ENCODE measurements around the gene SLC25A15. TPM values are rescaled to one million over a fixed set of nuclear protein-coding genes. Genes with fewer than 3 reads are reported as not detected.
A peak's percentile ranks its signal among the peaks of the same experiment; 100 is the strongest.
"Not testable (repeated sequence)": the region's sequence is repeated elsewhere in the genome, so short reads cannot be mapped to it uniquely, and the experiment has no call there.

Gene SLC25A15
- polyA plus RNA-seq, 6 donors from 2014 or later = 1.1 to 9.4 (median 2.8) TPM

GRCh38 chr13:40774672-40775071 lies 14.7 kb upstream of the SLC25A15 start:
- H3K9me3 Mint-ChIP-seq = no peaks in the 10 kb centered on the region
- H3K4me1 Mint-ChIP-seq = peaks cover 23 to 44% (median 39%) of the 10 kb centered on the region in 3 donors
- peak overlapping the region in 1 of 8 donors; percentile 77 for H3K4me3 Mint-ChIP-seq
- H3K36me3 Mint-ChIP-seq = no peaks in the 10 kb centered on the region
- ATAC-seq (ENCODE audit: low read depth in 2 of 2) (no peak), DNase-seq (no peak)
- H3K27ac Mint-ChIP-seq = no peak overlapping the region
- no peaks in the 10 kb centered on the region for H3K27me3 Mint-ChIP-seq

- H3K27me3 Mint-ChIP-seq = no peaks in the 10 kb centered on the region
- no peaks in the 10 kb centered on the region for H3K36me3 Mint-ChIP-seq
- peak overlapping the region in 7 of 8 donors; percentile 30 to 91 (median 67) for H3K4me3 Mint-ChIP-seq
- peak overlapping the region in 2 of 6 donors; percentile 28 to 83 for H3K27ac Mint-ChIP-seq
- H3K4me1 Mint-ChIP-seq = peaks cover 14 to 29% (median 23%) of the 10 kb centered on the region in 3 donors
- H3K9me3 Mint-ChIP-seq = no peaks in the 10 kb centered on the region
- DNase-seq (no peak), ATAC-seq (ENCODE audit: low read depth in 2 of 2) (no peak)
These were observed 13.2 kb upstream of the SLC25A15 start for GRCh38 chr13:40776232-40776631.

- Mint-ChIP-seq H3K4me3 (peak overlapping the region; percentile 5 to 91 (median 66)), H3K27me3 (no peaks in the 10 kb centered on the region)
- ATAC-seq (ENCODE audit: low read depth in 2 of 2) = peak; percentile 51
These were observed 12.7 kb upstream of the SLC25A15 start for GRCh38 chr13:40776681-40777165.

GRCh38 chr13:40777166-40777808 lies 12.1 kb upstream of the SLC25A15 start:
- Mint-ChIP-seq H3K27me3 (no peaks in the 10 kb centered on the region), H3K9me3 (no peaks in the 10 kb centered on the region), H3K4me1 (peaks cover 19 to 29% (median 28%) of the 10 kb centered on the region in 3 donors), H3K4me3 (peak overlapping the region; percentile 30 to 91 (median 69)), H3K27ac (peak overlapping the region; percentile 28 to 94 (median 90)), H3K36me3 (no peaks in the 10 kb centered on the region)
- DNase-seq = peak; percentile 65
- peak; percentile 89 for ATAC-seq (ENCODE audit: low read depth in 2 of 2)

More at GRCh38 chr13:40776681-40777165, 12.7 kb upstream of the SLC25A15 start:
- peak overlapping the region; percentile 11 to 93 (median 54) for H3K27ac Mint-ChIP-seq
- DNase-seq = peak; percentile 21
- no peaks in the 10 kb centered on the region for H3K9me3 Mint-ChIP-seq
- H3K36me3 Mint-ChIP-seq = no peaks in the 10 kb centered on the region
- H3K4me1 Mint-ChIP-seq = peaks cover 17 to 27% (median 26%) of the 10 kb centered on the region in 3 donors

DNA sequence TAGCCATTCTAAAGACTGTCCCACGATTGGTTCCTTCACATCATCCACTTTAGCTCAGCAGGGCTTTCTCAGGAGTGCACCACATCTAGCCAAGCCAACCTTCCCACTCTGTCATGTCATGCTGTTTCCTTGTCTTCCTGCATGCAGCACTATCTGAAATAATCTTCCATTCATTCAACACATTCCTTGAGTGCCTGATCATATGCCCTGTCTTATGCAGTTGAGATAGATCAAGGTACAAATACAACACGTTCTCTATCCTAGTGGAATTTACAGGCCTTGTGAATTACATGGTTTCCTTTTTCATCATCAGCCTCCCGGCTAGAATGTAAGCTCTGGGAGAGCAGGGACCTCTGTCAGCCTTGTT lies 11.6 kb upstream of the SLC25A15 start:
- Mint-ChIP-seq H3K27me3 (no peaks in the 10 kb centered on the region), H3K27ac (peak overlapping the region in 1 of 6 donors; percentile 84), H3K9me3 (no peaks in the 10 kb centered on the region), H3K36me3 (no peaks in the 10 kb centered on the region), H3K4me1 (peaks cover 19 to 29% (median 28%) of the 10 kb centered on the region in 3 donors), H3K4me3 (peak overlapping the region in 7 of 8 donors; percentile 30 to 91 (median 66))
- ATAC-seq (ENCODE audit: low read depth in 2 of 2) = no peak
- DNase-seq = no peak

- Mint-ChIP-seq H3K4me1 (peaks cover 19 to 29% (median 28%) of the 10 kb centered on the region in 3 donors), H3K4me3 (no peak overlapping the region), H3K27me3 (no peaks in the 10 kb centered on the region), H3K27ac (no peak overlapping the region), H3K36me3 (no peaks in the 10 kb centered on the region), H3K9me3 (no peaks in the 10 kb centered on the region)
- ATAC-seq (ENCODE audit: low read depth in 2 of 2) (no peak), DNase-seq (no peak)
These were observed 10.4 kb upstream of the SLC25A15 start for GRCh38 chr13:40779049-40779448.

GRCh38 chr13:40779796-40780285 lies 9.6 kb upstream of the SLC25A15 start:
- peaks cover 19 to 29% (median 28%) of the 10 kb centered on the region in 3 donors for H3K4me1 Mint-ChIP-seq
- no peak overlapping the region for H3K27ac Mint-ChIP-seq

DNA sequence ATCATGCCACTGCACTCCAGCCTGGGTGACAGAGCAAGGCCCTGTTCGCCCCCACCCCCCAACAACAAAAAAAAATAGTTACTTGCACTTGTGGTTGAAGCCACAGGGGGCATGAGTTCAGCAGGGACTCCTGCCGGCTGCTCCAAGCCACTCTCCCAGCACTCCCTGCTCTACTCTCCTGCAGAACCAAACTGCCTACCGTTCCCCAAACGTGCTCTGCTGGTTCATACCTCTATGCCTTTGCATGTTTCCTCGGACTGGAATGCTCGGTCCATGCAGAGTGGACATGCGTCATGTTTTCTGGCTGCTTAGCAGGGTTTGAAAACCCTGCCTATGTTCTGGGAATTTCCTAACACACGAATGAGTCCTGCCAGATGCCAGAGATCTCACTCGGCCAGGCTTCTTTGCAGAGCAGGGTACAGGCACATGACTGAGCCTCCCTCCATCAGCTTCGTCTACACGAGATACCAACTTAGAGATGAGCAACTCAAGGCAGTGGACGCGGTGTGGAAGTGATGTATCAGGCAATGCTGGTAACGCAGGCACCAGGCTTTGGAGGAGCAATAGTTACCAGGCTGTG lies 8.5 kb upstream of the SLC25A15 start:
- H3K36me3 Mint-ChIP-seq = no peaks in the 10 kb centered on the region
- H3K4me1 Mint-ChIP-seq = peaks cover 19 to 28% (median 28%) of the 10 kb centered on the region in 3 donors
- no peaks in the 10 kb centered on the region for H3K27me3 Mint-ChIP-seq
- no peak for ATAC-seq (ENCODE audit: low read depth in 2 of 2)
- H3K4me3 Mint-ChIP-seq = no peak overlapping the region
- no peaks in the 10 kb centered on the region for H3K9me3 Mint-ChIP-seq
- no peak for DNase-seq
- no peak overlapping the region for H3K27ac Mint-ChIP-seq

More at GRCh38 chr13:40779796-40780285, 9.6 kb upstream of the SLC25A15 start:
- no peak overlapping the region for H3K4me3 Mint-ChIP-seq
- H3K27me3 Mint-ChIP-seq = no peaks in the 10 kb centered on the region
- H3K36me3 Mint-ChIP-seq = no peaks in the 10 kb centered on the region
- no peaks in the 10 kb centered on the region for H3K9me3 Mint-ChIP-seq
- ATAC-seq (ENCODE audit: low read depth in 2 of 2) (no peak), DNase-seq (no peak)

DNA sequence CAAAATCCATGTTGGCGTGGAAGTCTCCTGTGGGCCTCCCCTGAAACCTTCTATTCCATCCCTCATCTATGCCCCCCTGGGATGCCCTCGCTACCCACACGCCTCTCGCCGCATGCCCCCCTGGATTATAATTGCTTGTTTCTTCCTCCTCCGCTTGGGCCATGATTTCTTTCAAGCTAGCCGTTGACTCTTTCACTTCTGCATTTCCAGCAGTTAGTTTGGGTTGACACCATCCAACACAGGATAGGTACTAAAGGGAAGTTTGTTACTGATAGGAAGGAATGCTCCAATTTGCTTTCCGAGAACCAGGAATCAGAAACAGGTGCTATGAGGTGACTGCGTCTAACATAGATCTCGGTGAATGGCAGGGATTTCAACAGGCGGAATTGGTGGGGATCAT lies 7.7 kb upstream of the SLC25A15 start:
- Mint-ChIP-seq H3K27me3 (no peaks in the 10 kb centered on the region), H3K36me3 (no peaks in the 10 kb centered on the region), H3K9me3 (no peaks in the 10 kb centered on the region), H3K4me1 (peaks cover 16 to 23% (median 20%) of the 10 kb centered on the region in 3 donors), H3K4me3 (no peak overlapping the region), H3K27ac (peak overlapping the region in 2 of 6 donors; percentile 33 to 52)
- ATAC-seq (ENCODE audit: low read depth in 2 of 2) (no peak), DNase-seq (no peak)

DNA sequence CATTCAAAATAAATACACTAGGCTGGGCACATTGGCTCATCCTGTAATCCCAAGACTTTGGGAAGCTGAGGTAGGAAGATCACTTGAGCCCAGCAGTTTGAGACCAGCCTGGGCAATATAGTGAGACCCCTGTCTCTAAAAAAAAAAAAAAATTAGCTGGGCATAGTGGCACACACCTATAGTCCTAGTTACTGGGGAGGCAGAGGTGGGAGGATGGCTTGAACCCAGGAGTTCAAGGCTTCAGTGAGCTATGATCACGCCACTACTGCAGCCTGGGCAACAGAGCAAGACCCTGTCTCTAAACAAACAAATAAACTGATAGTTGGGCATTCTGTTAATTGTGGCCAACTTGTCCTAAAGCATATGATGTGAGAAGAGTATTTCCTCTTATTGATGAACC lies 6.4 kb upstream of the SLC25A15 start:
- not testable (repeated sequence) for H3K9me3 Mint-ChIP-seq; H3K27ac Mint-ChIP-seq; H3K4me3 Mint-ChIP-seq; H3K27me3 Mint-ChIP-seq; ATAC-seq (ENCODE audit: low read depth in 2 of 2); H3K36me3 Mint-ChIP-seq; DNase-seq
- peaks cover 6 to 16% (median 7%) of the 10 kb centered on the region in 3 donors for H3K4me1 Mint-ChIP-seq

- ATAC-seq (ENCODE audit: low read depth in 2 of 2) (no peak), DNase-seq (no peak)
- Mint-ChIP-seq H3K4me1 (peaks cover 5 to 16% (median 6%) of the 10 kb centered on the region in 3 donors), H3K9me3 (no peaks in the 10 kb centered on the region), H3K4me3 (no peak overlapping the region), H3K27ac (no peak overlapping the region), H3K36me3 (no peaks in the 10 kb centered on the region), H3K27me3 (no peaks in the 10 kb centered on the region)
These were observed 4.9 kb upstream of the SLC25A15 start for GRCh38 chr13:40784540-40784939.

GRCh38 chr13:40786568-40786996 lies 2.8 kb upstream of the SLC25A15 start:
- peak overlapping the region in 1 of 8 donors; percentile 79 for H3K4me3 Mint-ChIP-seq
- no peak for DNase-seq
- H3K27me3 Mint-ChIP-seq = no peaks in the 10 kb centered on the region
- H3K4me1 Mint-ChIP-seq = peaks cover 3 to 26% (median 4%) of the 10 kb centered on the region in 3 donors
- H3K36me3 Mint-ChIP-seq = no peaks in the 10 kb centered on the region
- no peaks in the 10 kb centered on the region for H3K9me3 Mint-ChIP-seq
- peak overlapping the region in 1 of 6 donors; percentile 69 for H3K27ac Mint-ChIP-seq
- ATAC-seq (ENCODE audit: low read depth in 2 of 2) = no peak

DNA sequence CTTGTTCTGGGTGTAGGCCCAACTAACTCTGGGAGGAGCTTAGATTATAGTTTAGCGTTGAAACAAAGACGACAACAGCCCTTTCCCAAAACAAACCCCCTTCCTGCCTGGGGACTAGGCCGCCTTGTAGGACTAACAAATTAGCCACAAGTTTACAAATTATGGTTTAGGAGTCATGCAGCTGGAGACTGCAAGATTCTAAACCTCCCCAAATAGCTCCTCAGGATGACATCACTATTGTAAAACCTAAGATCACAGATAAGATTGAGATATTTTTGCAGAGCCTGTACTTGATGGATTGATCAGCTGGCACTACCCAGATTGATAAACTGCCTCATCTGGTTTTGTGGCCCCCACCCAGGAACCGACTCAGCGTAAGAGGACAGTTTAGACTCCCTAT lies 2.3 kb upstream of the SLC25A15 start:
- Mint-ChIP-seq H3K9me3 (no peaks in the 10 kb centered on the region), H3K36me3 (no peaks in the 10 kb centered on the region), H3K4me3 (peak overlapping the region in 5 of 8 donors; percentile 12 to 91 (median 67)), H3K27ac (no peak overlapping the region), H3K4me1 (peaks cover 0 to 22% (median 1%) of the 10 kb centered on the region in 3 donors), H3K27me3 (no peaks in the 10 kb centered on the region)
- ATAC-seq (ENCODE audit: low read depth in 2 of 2) = no peak
- DNase-seq = no peak
